Panc1 (cell line): ENCODE data around the gene ZNF780A. TPM values are rescaled to one million over a fixed set of nuclear protein-coding genes. Genes with fewer than 3 reads are reported as not detected.
"Not testable (repeated sequence)": the region's sequence is repeated elsewhere in the genome, so short reads cannot be mapped to it uniquely, and the experiment has no call there.

Experiments
- ATAC-seq: fragments of 200-7000 bp; cut with Tn5 transposase; 2 replicates; pipeline ENCODE4 v1.9.1; 2020; ENCODE audit warnings: mild to moderate bottlenecking, moderate library complexity
- BruUV-seq: library from RNA; stranded (reverse); fragments of 400-500 nt; replicated peaks from 2 replicates; lab custom pipeline; 2021; lab: Mats Ljungman, UMichigan
- CTCF ChIA-PET: fragments of 300-600 bp; sonication (Branson Sonifier 250); formaldehyde crosslinking; loops from one replicate; lab custom pipeline; 2022; ENCODE audit warnings: antibody characterized with exemption; lab: Charles Lee
- POLR2A ChIA-PET: fragments of 300-600 bp; sonication (Branson Sonifier 250); formaldehyde crosslinking; loops from one replicate; lab custom pipeline; 2022; ENCODE audit warnings: antibody characterized with exemption; lab: Charles Lee
- DNase-seq: peaks from one replicate; pipeline ENCODE4 v3.0.0-alpha.2; 2010; ENCODE audit warnings: low read depth, low spot score
- H3K27ac ChIP-seq: 2 replicates; pipeline ENCODE4 v1.5.1; 2011; ENCODE audit warnings: mild to moderate bottlenecking, low read length, inconsistent platforms
- H3K27me3 ChIP-seq: fragments of 200-500 bp; sonication (Bioruptor generic); 2 replicates; pipeline ENCODE4 v1.6.0; 2014; ENCODE audit warnings: low read length, inconsistent platforms; ENCODE audit not compliant: control insufficient read depth, insufficient read depth
- H3K36me3 ChIP-seq: fragments of 200-500 bp; sonication (Bioruptor generic); 2 replicates; pipeline ENCODE4 v1.5.1; 2014; ENCODE audit warnings: inconsistent platforms, mild to moderate bottlenecking, low read length, moderate library complexity; ENCODE audit not compliant: control insufficient read depth, insufficient read depth
- H3K4me1 ChIP-seq: 2 replicates; pipeline ENCODE4 v1.5.1; 2011; ENCODE audit warnings: inconsistent platforms, mild to moderate bottlenecking, low read length, moderate library complexity; ENCODE audit not compliant: control insufficient read depth, insufficient read depth
- H3K4me3 ChIP-seq, 2 experiments: 2 replicates each; pipeline ENCODE4 v1.5.1; 2011 to 2012; ENCODE audit warnings: low read depth in 2 of 2, low read length in 2 of 2, mild to moderate bottlenecking in 2 of 2, inconsistent platforms in 1 of 2, moderate library complexity in 1 of 2
- H3K9me3 ChIP-seq: fragments of 200-500 bp; sonication (Bioruptor generic); 2 replicates; pipeline ENCODE4 v1.5.1; 2014; ENCODE audit warnings: low read depth, mild to moderate bottlenecking, inconsistent platforms, low read length, moderate library complexity; ENCODE audit not compliant: control insufficient read depth, insufficient read depth
- CTCF ChIP-seq: fragments of 450-650 bp; IDR thresholded peaks from 2 replicates; pipeline ENCODE4 v1.5.1; 2017; ENCODE audit warnings: mild to moderate bottlenecking
- POLR2AphosphoS5 ChIP-seq: IDR thresholded peaks from 2 replicates; pipeline ENCODE4 v1.6.1; 2012; ENCODE audit warnings: mild to moderate bottlenecking, low read depth, low read length, moderate library complexity
- SIN3A ChIP-seq: IDR thresholded peaks from 2 replicates; pipeline ENCODE4 v1.6.1; 2012; ENCODE audit warnings: low read depth, mild to moderate bottlenecking, low read length, moderate library complexity, borderline replicate concordance; ENCODE audit not compliant: insufficient read depth
- TCF7L2 ChIP-seq: IDR thresholded peaks from 2 replicates; pipeline ENCODE4 v1.6.1; 2011; ENCODE audit warnings: mild to moderate bottlenecking, low read depth, low read length, inconsistent platforms
- in situ Hi-C: cut with HindIII; loops from 2 replicates; pipeline ENCODE4 v1.10.0; 2016; ENCODE audit warnings: low sequenced_read_pairs, low pct_unique_long_range_greater_than_20kb
- intact Hi-C: fragments of 100-400 bp; cut with micrococcal nuclease; formaldehyde crosslinking; loops from one replicate; pipeline ENCODE4 v1.10.0; 2022; ENCODE audit not compliant: unreplicated experiment
- total RNA-seq: library from RNA; stranded (reverse); gene quantifications from one replicate; pipeline ENCODE4 v1.2.1, GENCODE V29; 2021; ENCODE audit not compliant: unreplicated experiment
- TF ChIP-seq, protein P1 (sequence below), 2 experiments: IDR thresholded peaks; 2 replicates each; pipeline ENCODE4 v1.6.1; 2011 to 2012; ENCODE audit warnings: low read depth in 2 of 2, control low read depth in 1 of 2, low read length in 1 of 2, mild to moderate bottlenecking in 1 of 2, moderate library complexity in 1 of 2; ENCODE audit not compliant: insufficient read depth in 1 of 2

ZNF780A gene
- total RNA-seq, 1 experiment from 2014 or later = 251 TPM

GRCh38 chr19:40128991-40129390 lies 38.2 kb upstream of the ZNF780A start:
- Histone ChIP-seq H3K9me3 (peaks cover 24% of the 10 kb centered on the region), H3K27me3 (peaks cover 77% of the 10 kb centered on the region), H3K4me3 (no peak overlapping the region), H3K36me3 (no peaks in the 10 kb centered on the region), H3K27ac (no peak overlapping the region), H3K4me1 (no peaks in the 10 kb centered on the region)
- ChIA-PET CTCF (interaction anchor here (0.5 to 7.0 kb wide), 6 partner anchors 11 to 1029 kb away, joined by 3 to 44 read pairs (median 8); no protein-coding TSS in a partner anchor), POLR2A (interaction anchor here (0.7 kb wide), 1 partner anchor 176 kb away, joined by 3 read pairs; no protein-coding TSS in a partner anchor)
- BruUV-seq = no TSS peak
- in situ Hi-C loops = no loop called here
- TF ChIP-seq TCF7L2 = no peak
- TF ChIP-seq SIN3A = no peak
- DNase-seq (no peak), ATAC-seq (no peak)
- intact Hi-C loops = no loop called here

- BruUV-seq = no TSS peak
- H3K36me3 ChIP-seq = no peaks in the 10 kb centered on the region
- intact Hi-C loops (no loop called here), in situ Hi-C loops (no loop called here)
- no peaks in the 10 kb centered on the region; the same call in 1 of the 2 replicates for H3K9me3 ChIP-seq
- ATAC-seq (no peak), DNase-seq (no peak)
- H3K27ac ChIP-seq = no peak overlapping the region
- TF ChIP-seq CTCF (no peak), TCF7L2 (no peak), SIN3A (no peak), POLR2AphosphoS5 (no peak)
- TF ChIP-seq, protein P1, sequence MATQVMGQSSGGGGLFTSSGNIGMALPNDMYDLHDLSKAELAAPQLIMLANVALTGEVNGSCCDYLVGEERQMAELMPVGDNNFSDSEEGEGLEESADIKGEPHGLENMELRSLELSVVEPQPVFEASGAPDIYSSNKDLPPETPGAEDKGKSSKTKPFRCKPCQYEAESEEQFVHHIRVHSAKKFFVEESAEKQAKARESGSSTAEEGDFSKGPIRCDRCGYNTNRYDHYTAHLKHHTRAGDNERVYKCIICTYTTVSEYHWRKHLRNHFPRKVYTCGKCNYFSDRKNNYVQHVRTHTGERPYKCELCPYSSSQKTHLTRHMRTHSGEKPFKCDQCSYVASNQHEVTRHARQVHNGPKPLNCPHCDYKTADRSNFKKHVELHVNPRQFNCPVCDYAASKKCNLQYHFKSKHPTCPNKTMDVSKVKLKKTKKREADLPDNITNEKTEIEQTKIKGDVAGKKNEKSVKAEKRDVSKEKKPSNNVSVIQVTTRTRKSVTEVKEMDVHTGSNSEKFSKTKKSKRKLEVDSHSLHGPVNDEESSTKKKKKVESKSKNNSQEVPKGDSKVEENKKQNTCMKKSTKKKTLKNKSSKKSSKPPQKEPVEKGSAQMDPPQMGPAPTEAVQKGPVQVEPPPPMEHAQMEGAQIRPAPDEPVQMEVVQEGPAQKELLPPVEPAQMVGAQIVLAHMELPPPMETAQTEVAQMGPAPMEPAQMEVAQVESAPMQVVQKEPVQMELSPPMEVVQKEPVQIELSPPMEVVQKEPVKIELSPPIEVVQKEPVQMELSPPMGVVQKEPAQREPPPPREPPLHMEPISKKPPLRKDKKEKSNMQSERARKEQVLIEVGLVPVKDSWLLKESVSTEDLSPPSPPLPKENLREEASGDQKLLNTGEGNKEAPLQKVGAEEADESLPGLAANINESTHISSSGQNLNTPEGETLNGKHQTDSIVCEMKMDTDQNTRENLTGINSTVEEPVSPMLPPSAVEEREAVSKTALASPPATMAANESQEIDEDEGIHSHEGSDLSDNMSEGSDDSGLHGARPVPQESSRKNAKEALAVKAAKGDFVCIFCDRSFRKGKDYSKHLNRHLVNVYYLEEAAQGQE (IDR thresholded peaks at IDR 0.05; ENCODE audit: insufficient read depth in 1 of 2, low read depth in 2 of 2, low read length in 1 of 2) = no peak
- POLR2A ChIA-PET = interaction anchor here (0.6 kb wide), 1 partner anchor 9 kb away, joined by 6 read pairs; no protein-coding TSS in a partner anchor
- CTCF ChIA-PET = interaction anchor here (0.7 to 1.2 kb wide), 2 partner anchors 98 to 396 kb away, joined by 3 to 7 read pairs; partner anchors contain the start of gene TTC9B
- no peaks in the 10 kb centered on the region for H3K4me1 ChIP-seq
- peaks cover 46% of the 10 kb centered on the region for H3K27me3 ChIP-seq
- H3K4me3 ChIP-seq = no peak overlapping the region
Observed at GRCh38 chr19:40119380-40119779, 28.6 kb upstream of the ZNF780A start.

DNA sequence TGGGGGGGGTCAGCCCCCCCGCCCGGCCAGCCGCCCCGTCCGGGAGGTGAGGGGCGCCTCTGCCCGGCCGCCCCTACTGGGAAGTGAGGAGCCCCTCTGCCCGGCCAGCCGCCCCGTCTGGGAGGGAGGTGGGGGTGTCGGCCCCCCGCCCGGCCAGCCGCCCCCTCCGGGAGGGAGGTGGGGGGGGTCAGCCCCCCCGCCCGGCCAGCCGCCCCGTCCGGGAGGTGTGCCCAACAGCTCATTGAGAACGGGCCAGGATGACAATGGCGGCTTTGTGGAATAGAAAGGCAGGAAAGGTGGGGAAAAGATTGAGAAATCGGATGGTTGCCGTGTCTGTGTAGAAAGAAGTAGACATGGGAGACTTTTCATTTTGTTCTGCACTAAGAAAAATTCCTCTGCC lies 27.9 kb upstream of the ZNF780A start:
- CTCF ChIA-PET, H3K27ac ChIP-seq, H3K4me3 ChIP-seq, BruUV-seq, H3K9me3 ChIP-seq, POLR2A ChIA-PET, H3K36me3 ChIP-seq, ATAC-seq, intact Hi-C loops, in situ Hi-C loops, H3K4me1 ChIP-seq, DNase-seq: not testable (repeated sequence)
- peaks cover 39% of the 10 kb centered on the region for H3K27me3 ChIP-seq
